HepG2 (cell line): ENCODE results near the gene SLC9A8. TPM values are rescaled to one million over a fixed set of nuclear protein-coding genes. Genes with fewer than 3 reads are reported as not detected.
A peak's percentile ranks its signal among the peaks of the same experiment; 100 is the strongest.

Source experiments
- ATAC-seq: fragments of 200-7000 bp; cut with Tn5 transposase; 3 replicates; pipeline ENCODE4 v1.9.1; 2020; ENCODE audit warnings: mild to moderate bottlenecking, moderate library complexity
- BruUV-seq: library from RNA; stranded (reverse); fragments of 400-500 nt; replicated peaks from 2 replicates; lab custom pipeline; 2021; lab: Mats Ljungman, UMichigan
- CTCF ChIA-PET: fragments of 300-600 bp; formaldehyde crosslinking; extraction: SDS; loops from one replicate; lab custom pipeline; 2021; ENCODE audit warnings: low total read pairs, inconsistent platforms, low intra/inter-chr PET ratio; lab: Yijun Ruan, JAX
- POLR2A ChIA-PET: fragments of 350-600 bp; sonication (Branson Sonifier 250); formaldehyde crosslinking; loops from one replicate; lab custom pipeline; 2020; ENCODE audit warnings: antibody characterized with exemption, inconsistent platforms; lab: Yijun Ruan, JAX
- DNase-seq: peaks from one replicate; pipeline ENCODE4 v3.0.0-alpha.2; 2015; ENCODE audit warnings: low spot score
- FAIRE-seq: peaks from 3 replicates; lab custom pipeline; 2011; peaks lifted over from hg19 to GRCh38; lab: Jason Lieb, UNC
- H2AFZ ChIP-seq: one replicate; pipeline ENCODE4 v1.6.1; 2011; ENCODE audit warnings: low read length, inconsistent platforms
- H3K27ac ChIP-seq: fragments of 300-600 bp; 3 replicates; pipeline ENCODE4 v1.8.0; 2011; ENCODE audit warnings: mixed run types, mild to moderate bottlenecking, mixed read lengths, low read length, inconsistent platforms; ENCODE audit not compliant: insufficient read depth; ENCODE audit errors: extremely low read length
- H3K27me3 ChIP-seq, 2 experiments: fragments of 200-600 bp in 1 of 2; 2 replicates in 1 of 2; 3 replicates in 1 of 2; pipeline versions ENCODE4 v1.6.0 to v1.8.0; 2011; ENCODE audit warnings: low read length in 2 of 2, mild to moderate bottlenecking in 2 of 2, moderate library complexity in 2 of 2, inconsistent platforms in 1 of 2; ENCODE audit not compliant: insufficient read depth in 2 of 2, control insufficient read depth in 1 of 2
- H3K36me3 ChIP-seq, 2 experiments: fragments of 200-600 bp in 1 of 2; replicated peaks in 1 of 2; 2 replicates in 1 of 2; 3 replicates in 1 of 2; pipeline versions ENCODE4 v1.5.1 to v1.8.0; 2011; ENCODE audit warnings: low read length in 2 of 2, inconsistent platforms in 1 of 2; ENCODE audit not compliant: insufficient read depth in 2 of 2, control insufficient read depth in 1 of 2
- H3K4me1 ChIP-seq: 2 replicates; pipeline ENCODE4 v1.5.1; 2012; ENCODE audit warnings: low read length, inconsistent platforms; ENCODE audit not compliant: insufficient read depth
- H3K4me2 ChIP-seq: 2 replicates; pipeline ENCODE4 v1.6.0; 2011; ENCODE audit warnings: low read depth, low read length, inconsistent platforms
- H3K4me3 ChIP-seq, 3 experiments: fragments of 200-600 bp in 1 of 3; sonication (generic), shearing (Covaris generic) in 1 of 3; replicated peaks in 1 of 3; 2 replicates each; pipeline ENCODE4 v1.5.1; 2011 to 2016; ENCODE audit warnings: low read length in 3 of 3, inconsistent platforms in 2 of 3, low read depth in 2 of 3, mild to moderate bottlenecking in 2 of 3, control low read depth in 1 of 3, mixed read lengths in 1 of 3; ENCODE audit not compliant: insufficient read depth in 1 of 3
- H3K79me2 ChIP-seq: one replicate; pipeline ENCODE4 v1.6.1; 2011; ENCODE audit warnings: low read length, inconsistent platforms; ENCODE audit not compliant: insufficient read depth
- H3K9ac ChIP-seq: 2 replicates; pipeline ENCODE4 v1.6.0; 2011; ENCODE audit warnings: mild to moderate bottlenecking, low read depth, low read length, inconsistent platforms; ENCODE audit not compliant: insufficient read depth
- H3K9me3 ChIP-seq: 2 replicates; pipeline ENCODE4 v1.5.1; 2012; ENCODE audit warnings: mild to moderate bottlenecking, low read length
- H4K20me1 ChIP-seq: 2 replicates; pipeline ENCODE4 v1.6.0; 2011; ENCODE audit warnings: inconsistent platforms, mild to moderate bottlenecking, low read length, moderate library complexity; ENCODE audit not compliant: insufficient read depth
- CREBL2 ChIP-seq: sonication (generic); formaldehyde crosslinking; IDR thresholded peaks from 2 replicates; pipeline ENCODE4 v1.8.1; 2023; ENCODE audit warnings: missing genetic modification reagents, mild to moderate bottlenecking, borderline replicate concordance
- ELK4 ChIP-seq: sonication (generic); formaldehyde crosslinking; IDR thresholded peaks from 2 replicates; pipeline ENCODE4 v1.9.0; 2021; ENCODE audit warnings: missing genetic modification reagents, borderline replicate concordance
- FIP1L1 ChIP-seq: fragments of 200-400 bp; formaldehyde crosslinking; IDR thresholded peaks from 2 replicates; pipeline ENCODE4 v1.6.1; 2018; ENCODE audit warnings: low read depth, mild to moderate bottlenecking, low read length, moderate library complexity, borderline replicate concordance; ENCODE audit not compliant: insufficient read depth
- GLMP ChIP-seq: sonication (generic); formaldehyde crosslinking; IDR thresholded peaks from 2 replicates; pipeline ENCODE4 v1.9.0; 2021; ENCODE audit warnings: missing genetic modification reagents, mild to moderate bottlenecking, borderline replicate concordance
- GMEB1 ChIP-seq: sonication (generic); formaldehyde crosslinking; IDR thresholded peaks from 2 replicates; pipeline ENCODE4 v1.5.1; 2020; ENCODE audit warnings: missing genetic modification reagents, mild to moderate bottlenecking, borderline replicate concordance
- HMG20B ChIP-seq: conservative IDR thresholded peaks from 2 replicates; pipeline ENCODE4 v1.6.1; 2016; ENCODE audit warnings: missing genetic modification reagents, missing compliant biosample characterization
- MAZ ChIP-seq, 2 experiments: sonication (generic) in 1 of 2; formaldehyde crosslinking in 1 of 2; IDR thresholded peaks; 2 replicates each; pipeline versions ENCODE4 v1.5.0 to v1.6.1; 2012 to 2020; ENCODE audit warnings: low read depth in 2 of 2, mild to moderate bottlenecking in 2 of 2, borderline replicate concordance in 1 of 2, improper control_type of control experiment in 1 of 2, low read length in 1 of 2, missing genetic modification reagents in 1 of 2, moderate library complexity in 1 of 2
- SP4 ChIP-seq: sonication (generic); formaldehyde crosslinking; IDR thresholded peaks from 2 replicates; pipeline ENCODE4 v1.8.1; 2023; ENCODE audit warnings: mild to moderate bottlenecking, missing genetic modification reagents
- XRCC5 ChIP-seq: fragments of 200-400 bp; formaldehyde crosslinking; optimal IDR thresholded peaks from 2 replicates; pipeline ENCODE3; 2017; ENCODE audit warnings: mild to moderate bottlenecking, low read length
- ZC3H13 ChIP-seq: sonication (generic); formaldehyde crosslinking; IDR thresholded peaks from 2 replicates; pipeline ENCODE4 v1.8.1; 2023; ENCODE audit warnings: mild to moderate bottlenecking, missing genetic modification reagents, moderate library complexity
- ZNF101 ChIP-seq: sonication (generic); formaldehyde crosslinking; IDR thresholded peaks from 2 replicates; pipeline ENCODE4 v1.4.0; 2020; ENCODE audit warnings: mild to moderate bottlenecking, low read depth, missing genetic modification reagents, borderline replicate concordance
- ZNF17 ChIP-seq: sonication (generic); formaldehyde crosslinking; IDR thresholded peaks from 2 replicates; pipeline ENCODE4 v1.5.0; 2020; ENCODE audit warnings: mild to moderate bottlenecking, missing genetic modification reagents
- ZNF326 ChIP-seq: sonication (generic); formaldehyde crosslinking; IDR thresholded peaks from 2 replicates; pipeline ENCODE4 v1.4.0; 2020; ENCODE audit warnings: missing genetic modification reagents, borderline replicate concordance
- ZNF343 ChIP-seq: sonication (generic); formaldehyde crosslinking; IDR thresholded peaks from 2 replicates; pipeline ENCODE4 v1.4.0; 2020; ENCODE audit warnings: mild to moderate bottlenecking, missing genetic modification reagents
- ZNF460 ChIP-seq: sonication (generic); formaldehyde crosslinking; IDR thresholded peaks from 2 replicates; pipeline ENCODE4 v1.5.1; 2020; ENCODE audit warnings: missing genetic modification reagents, mild to moderate bottlenecking, borderline replicate concordance
- ZNF761 ChIP-seq: sonication (generic); formaldehyde crosslinking; conservative IDR thresholded peaks from 2 replicates; pipeline ENCODE4 v1.4.0; 2020; ENCODE audit warnings: mild to moderate bottlenecking, missing genetic modification reagents
- ZSCAN25 ChIP-seq: sonication (generic); formaldehyde crosslinking; IDR thresholded peaks from 2 replicates; pipeline ENCODE4 v1.8.0; 2022; ENCODE audit warnings: mild to moderate bottlenecking, missing genetic modification reagents
- WGBS: methylation state at CpG from one replicate; pipeline ENCODE4 v1.1.6; 2017; ENCODE audit warnings: low lambda C conversion rate; 5-methylcytosine and 5-hydroxymethylcytosine counted together
- in situ Hi-C: cut with HindIII; loops from 2 replicates; pipeline ENCODE4 v1.10.0; 2017; ENCODE audit warnings: low pct_unique_long_range_greater_than_20kb; ENCODE audit not compliant: extremely low pct_ligation_motif_present
- intact Hi-C: fragments of 100-400 bp; cut with micrococcal nuclease; formaldehyde crosslinking; loops from one replicate; pipeline ENCODE4 v1.10.0; 2022; ENCODE audit not compliant: unreplicated experiment
- polyA plus RNA-seq, 8 experiments: library from polyadenylated mRNA; depleted of rRNA in 3 of 8; stranded (reverse) in 7 of 8; unstranded in 1 of 8; fragments of >200 nt; fragmentation: Illumina TruSeq in 4 of 8; extraction: Trizol in 4 of 8; gene quantifications; 2 replicates each; pipeline versions ENCODE4 v1.2.1 to v1.2.3, GENCODE V29; 2011 to 2016; ENCODE audit warnings: low read depth in 4 of 8, missing spikeins in 1 of 8, mixed read lengths in 1 of 8; ENCODE audit not compliant: insufficient read depth in 1 of 8
- total RNA-seq, 5 experiments: library from RNA; depleted of rRNA; stranded (reverse); fragments of >200 nt; fragmentation: Illumina TruSeq; extraction: Trizol; gene quantifications; 2 replicates each; pipeline ENCODE4 v1.2.3, GENCODE V29; 2016; ENCODE audit warnings: low read depth in 1 of 5

SLC9A8 gene
- total and polyA plus RNA-seq, 2 of the 13 experiments (the other 11 are each of a cell fraction or from before 2014, with no cell fraction given): 4.1 to 7.4 TPM

- DNase-seq (no peak), ATAC-seq (no peak), FAIRE-seq (no peak)
- H3K4me1 ChIP-seq: peaks cover 31% of the 10 kb centered on the region
- in situ Hi-C loops: no loop called here
- peak overlapping the region; percentile 1 for H3K27ac ChIP-seq
- no TSS peak for BruUV-seq
- H2AFZ ChIP-seq: no peak overlapping the region
- H3K9me3 ChIP-seq: no peaks in the 10 kb centered on the region
- peak overlapping the region; percentile 91 for H3K4me2 ChIP-seq
- H3K9ac ChIP-seq: 0 out of 2 replicates have a peak overlapping the region, but pooled peaks have one; percentile 3
- ChIA-PET POLR2A (interaction anchor here (0.6 to 4.7 kb wide), 6 partner anchors 10 to 274 kb away, joined by 3 to 44 read pairs (median 4); no protein-coding TSS in a partner anchor), CTCF (no interaction called here)
- H3K4me3 ChIP-seq: no peak overlapping the region; a peak in 2 of 6 replicates
- H3K27me3 ChIP-seq: no peaks in the 10 kb centered on the region; a peak in 1 of 5 replicates
- H4K20me1 ChIP-seq: no peaks in the 10 kb centered on the region
- H3K79me2 ChIP-seq: peaks cover 9% of the 10 kb centered on the region
- peaks cover 1 to 12% of the 10 kb centered on the region in 2 experiments; a peak in 4 of 5 replicates for H3K36me3 ChIP-seq
- WGBS: 73% methylated on average over 5 of the region's 5 CpGs
- intact Hi-C loops: no loop called here
- TF ChIP-seq GMEB1 (CRISPR knock-in tag): 0 out of 2 replicates have a peak, but pooled peaks have one; percentile 26
- no peak for TF ChIP-seq ZSCAN25
- 0 out of 2 replicates have a peak, but pooled peaks have one; percentile 43 for TF ChIP-seq CREBL2 (CRISPR knock-in tag)
- no peak for TF ChIP-seq FIP1L1
- no peak for TF ChIP-seq MAZ (IDR thresholded peaks at IDR 0.05; ENCODE audit: borderline replicate concordance, low read depth, low read length)
- TF ChIP-seq MAZ (CRISPR knock-in tag; IDR thresholded peaks at IDR 0.05; ENCODE audit: low read depth): 0 out of 2 replicates have a peak, but pooled peaks have one; percentile 13
- TF ChIP-seq HMG20B (CRISPR knock-in tag): no peak
- TF ChIP-seq ZNF761: no peak
- no peak for TF ChIP-seq XRCC5
- TF ChIP-seq SP4 (CRISPR knock-in tag): peak; percentile 32; the same call in 1 of the 2 replicates
- TF ChIP-seq ZNF460 (CRISPR knock-in tag): no peak
- TF ChIP-seq ZC3H13: no peak
- 0 out of 2 replicates have a peak, but pooled peaks have one; percentile 47 for TF ChIP-seq ZNF326
- TF ChIP-seq ZNF101 (CRISPR knock-in tag): no peak
- no peak for TF ChIP-seq GLMP (CRISPR knock-in tag)
- no peak for TF ChIP-seq ELK4 (CRISPR knock-in tag)
- 0 out of 2 replicates have a peak, but pooled peaks have one; percentile 0 for TF ChIP-seq ZNF343 (CRISPR knock-in tag)
- no peak for TF ChIP-seq ZNF17 (CRISPR knock-in tag)
Measured at GRCh38 chr20:49814057-49814694, 1.5 kb downstream of the SLC9A8 start.
